Measurements from ENCODE around the gene SNRPD2. TPM values are rescaled to one million over a fixed set of nuclear protein-coding genes. Genes with fewer than 3 reads are reported as not detected.

The SNRPD2 gene
- total RNA-seq, 1 donor from 2014 or later: 88.4 TPM

- DNase-seq: no peak
Observed at GRCh38 chr19:45657520-45658167, 34.1 kb downstream of the SNRPD2 start.

GRCh38 chr19:45655073-45655472 is 36.7 kb downstream of the SNRPD2 start:
- DNase-seq: no peak

- no peak for DNase-seq
Observed at GRCh38 chr19:45653634-45654033, 38.1 kb downstream of the SNRPD2 start.

GRCh38 chr19:45650722-45651121 is 41.0 kb downstream of the SNRPD2 start:
- DNase-seq: no peak

GRCh38 chr19:45646345-45646698 is 45.4 kb downstream of the SNRPD2 start:
- DNase-seq: no peak

- peak; percentile 85 for DNase-seq
Observed at GRCh38 chr19:45645631-45646344, 46.0 kb downstream of the SNRPD2 start.

GRCh38 chr19:45645068-45645630 is 46.6 kb downstream of the SNRPD2 start:
- DNase-seq: no peak

GRCh38 chr19:45643927-45644771 is 47.6 kb downstream of the SNRPD2 start:
- DNase-seq: no peak

- DNase-seq: peak; percentile 92
Observed at GRCh38 chr19:45643024-45643926, 48.5 kb downstream of the SNRPD2 start.

- DNase-seq: peak; percentile 74
Observed at GRCh38 chr19:45641274-45642105, 50.3 kb downstream of the SNRPD2 start.

- DNase-seq: peak; percentile 28
Observed at GRCh38 chr19:45640849-45641273, 50.9 kb downstream of the SNRPD2 start.

- DNase-seq: peak; percentile 64
Observed at GRCh38 chr19:45638930-45639729, 52.6 kb downstream of the SNRPD2 start, which contains the start of gene EML2. EML2 (minus strand) TSS chr19:45639397; CDS start chr19:45639376, 21 bp downstream.

- no peak for DNase-seq
Observed at GRCh38 chr19:45637890-45638667, 53.7 kb downstream of the SNRPD2 start.

Small RNAs within 50 kb of the gene (small RNA-seq; reads per million reads assigned to genes)
- not detected for gene MIR642A (ENCODE audit: low replicate concordance)
- gene RN7SL836P (ENCODE audit: low replicate concordance): not detected

Other genes starting within 250 kb of the SNRPD2 start
- 5.0 TPM for gene FOSB, start 224.0 kb downstream of the SNRPD2 start, total RNA-seq
- gene RTN2, start 194.9 kb downstream of the SNRPD2 start, total RNA-seq: 73.1 TPM
- gene PPM1N, start 193.5 kb downstream of the SNRPD2 start, total RNA-seq: 1.4 TPM
- gene VASP, start 184.5 kb downstream of the SNRPD2 start, total RNA-seq: 25.7 TPM
- 6.4 TPM for gene OPA3, start 107.2 kb downstream of the SNRPD2 start, total RNA-seq
- 0.31 TPM for gene GPR4, start 89.7 kb downstream of the SNRPD2 start, total RNA-seq
- gene EML2, start 52.6 kb downstream of the SNRPD2 start, total RNA-seq: 16.1 TPM
- not detected for gene GIPR, start 23.7 kb downstream of the SNRPD2 start, total RNA-seq
- gene QPCTL, start 713 bp upstream of the SNRPD2 start, total RNA-seq: 3.3 TPM
- 13.2 TPM for gene FBXO46, start 38.9 kb upstream of the SNRPD2 start, total RNA-seq
- not detected for gene MEIOSIN, start 41.5 kb upstream of the SNRPD2 start, total RNA-seq
- gene SIX5, start 77.3 kb upstream of the SNRPD2 start, total RNA-seq: 21.5 TPM
- 181 TPM for gene DMPK, start 90.5 kb upstream of the SNRPD2 start, total RNA-seq
- gene DMWD, start 100.9 kb upstream of the SNRPD2 start, total RNA-seq: 38.1 TPM
- not detected for gene RSPH6A, start 123.4 kb upstream of the SNRPD2 start, total RNA-seq
- 26.6 TPM for gene SYMPK, start 171.2 kb upstream of the SNRPD2 start, total RNA-seq
- gene FOXA3, start 172.4 kb upstream of the SNRPD2 start, total RNA-seq: 0.21 TPM
- gene IRF2BP1, start 194.2 kb upstream of the SNRPD2 start, total RNA-seq: 29.0 TPM
- gene MYPOP, start 210.7 kb upstream of the SNRPD2 start, total RNA-seq: 1.6 TPM
- not detected for gene NANOS2, start 222.8 kb upstream of the SNRPD2 start, total RNA-seq